Dermis lymphatic vessel endothelial cell (primary cell): ENCODE results near the gene ALOX5. TPM values are rescaled to one million over a fixed set of nuclear protein-coding genes. Genes with fewer than 3 reads are reported as not detected.

Experiments
- total RNA-seq: library from RNA; depleted of rRNA; stranded (reverse); fragments of >200 nt; gene quantifications from 2 replicates; pipeline ENCODE4 v1.2.1, GENCODE V29; 2014

Gene ALOX5
- not detected in 2 replicates for total RNA-seq

GRCh38 chr10:45373576-45374349 is at the start of gene ALOX5:
Gene ALOX5, plus strand, starts transcription at chr10:45374216. Its CDS starts 64 bp downstream, at chr10:45374280.

Other genes with a start within 250 kb of the ALOX5 start
- not detected in 2 replicates for gene OR13A1, start 58.6 kb upstream of the ALOX5 start, total RNA-seq